ENCODE results near the gene ZMYM2. TPM values are rescaled to one million over a fixed set of nuclear protein-coding genes. Genes with fewer than 3 reads are reported as not detected.

Gene ZMYM2
- total and polyA plus RNA-seq, 10 of the 15 experiments (the other 5 are each of a cell fraction or from before 2014, with no cell fraction given), result 9.5 to 60.4 (median 34.6) TPM

DNA sequence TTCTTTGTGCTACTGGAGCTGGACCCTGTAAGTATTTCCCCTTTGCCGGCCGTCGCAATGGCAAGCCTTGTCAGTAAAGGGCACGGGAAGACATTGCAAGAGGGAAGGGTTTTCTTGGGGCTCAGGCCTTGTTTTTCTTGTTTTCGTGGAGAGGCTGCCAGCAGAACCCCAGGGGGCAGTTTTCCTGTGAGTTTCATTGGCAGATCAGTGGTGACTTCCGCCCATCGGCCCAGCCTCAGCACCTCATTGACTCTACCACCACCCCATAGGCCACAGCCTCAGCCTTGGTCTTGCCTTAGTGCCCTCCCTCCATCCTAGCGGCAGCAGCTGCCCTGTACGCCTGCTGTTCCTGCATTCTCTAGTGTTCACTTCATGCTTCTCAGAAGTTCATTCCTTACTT is 140.8 kb downstream of the ZMYM2 start:
- no peaks in the 10 kb centered on the region for H3K4me1 ChIP-seq (ENCODE audit: control insufficient read depth, insufficient read depth, low read length)
- ChIA-PET SMC1A (ENCODE audit: uncharacterized antibody, unreplicated experiment) (no interaction called here), CTCF (interaction anchor here (0.6 to 1.0 kb wide), 2 partner anchors 9 to 169 kb away, joined by 3 read pairs; no protein-coding TSS in a partner anchor), RAD21 (ENCODE audit: unreplicated experiment) (no interaction called here), POLR2A (no interaction called here)
- intact Hi-C loops (cut with micrococcal nuclease; ENCODE audit: unreplicated experiment), result no loop called here
- no peak overlapping the region for H2AFZ ChIP-seq (ENCODE audit: control insufficient read depth, low read depth, low read length)
- no peaks in the 10 kb centered on the region for H3K79me2 ChIP-seq (ENCODE audit: control insufficient read depth, insufficient read depth, low read length)
- H3K9me3 ChIP-seq (replicated peaks; ENCODE audit: control insufficient read depth, insufficient read depth, low read length), result no peaks in the 10 kb centered on the region
- H3K27ac ChIP-seq (ENCODE audit: control insufficient read depth, insufficient read depth), result no peak overlapping the region
- H3K27me3 ChIP-seq (replicated peaks in 1 of 2; ENCODE audit: control insufficient read depth in 2 of 2, insufficient read depth in 2 of 2, low read length in 1 of 2), result no peaks in the 10 kb centered on the region
- no peak overlapping the region for H3K9ac ChIP-seq (ENCODE audit: control insufficient read depth, insufficient read depth, low read length)
- H3K4me2 ChIP-seq (ENCODE audit: control insufficient read depth, insufficient read depth), result no peak overlapping the region
- no peaks in the 10 kb centered on the region; the same call in 1 of the 2 replicates for H4K20me1 ChIP-seq (ENCODE audit: control insufficient read depth, insufficient read depth)
- FAIRE-seq, result no peak
- TF ChIP-seq ZNF24 (IDR thresholded peaks at IDR 0.05) (no peak), NR2C2 (IDR thresholded peaks at IDR 0.05; ENCODE audit: borderline replicate concordance, control insufficient read depth, insufficient read length, low read depth) (no peak), JUNB (IDR thresholded peaks at IDR 0.05) (no peak), SMARCA5 (IDR thresholded peaks at IDR 0.05) (no peak), CBFB (IDR thresholded peaks at IDR 0.05; ENCODE audit: low read depth) (no peak), CBX3 (IDR thresholded peaks at IDR 0.05; ENCODE audit: borderline replicate concordance, low read depth) (no peak), CHD1 (IDR thresholded peaks at IDR 0.05; ENCODE audit: low read depth, low read length) (no peak), CREM (IDR thresholded peaks at IDR 0.05; ENCODE audit: low read depth) (no peak), BHLHE40 (IDR thresholded peaks at IDR 0.05; ENCODE audit: borderline replicate concordance in 1 of 2, low read depth in 2 of 2, low read length in 1 of 2) (no peak), CBX5 (IDR thresholded peaks at IDR 0.05; ENCODE audit: low read depth) (no peak)
- TF ChIP-seq, protein P1, sequence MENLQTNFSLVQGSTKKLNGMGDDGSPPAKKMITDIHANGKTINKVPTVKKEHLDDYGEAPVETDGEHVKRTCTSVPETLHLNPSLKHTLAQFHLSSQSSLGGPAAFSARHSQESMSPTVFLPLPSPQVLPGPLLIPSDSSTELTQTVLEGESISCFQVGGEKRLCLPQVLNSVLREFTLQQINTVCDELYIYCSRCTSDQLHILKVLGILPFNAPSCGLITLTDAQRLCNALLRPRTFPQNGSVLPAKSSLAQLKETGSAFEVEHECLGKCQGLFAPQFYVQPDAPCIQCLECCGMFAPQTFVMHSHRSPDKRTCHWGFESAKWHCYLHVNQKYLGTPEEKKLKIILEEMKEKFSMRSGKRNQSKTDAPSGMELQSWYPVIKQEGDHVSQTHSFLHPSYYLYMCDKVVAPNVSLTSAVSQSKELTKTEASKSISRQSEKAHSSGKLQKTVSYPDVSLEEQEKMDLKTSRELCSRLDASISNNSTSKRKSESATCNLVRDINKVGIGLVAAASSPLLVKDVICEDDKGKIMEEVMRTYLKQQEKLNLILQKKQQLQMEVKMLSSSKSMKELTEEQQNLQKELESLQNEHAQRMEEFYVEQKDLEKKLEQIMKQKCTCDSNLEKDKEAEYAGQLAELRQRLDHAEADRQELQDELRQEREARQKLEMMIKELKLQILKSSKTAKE (IDR thresholded peaks at IDR 0.05; ENCODE audit: low read depth, poor library complexity, severe bottlenecking), result no peak
- TF ChIP-seq, protein P2, sequence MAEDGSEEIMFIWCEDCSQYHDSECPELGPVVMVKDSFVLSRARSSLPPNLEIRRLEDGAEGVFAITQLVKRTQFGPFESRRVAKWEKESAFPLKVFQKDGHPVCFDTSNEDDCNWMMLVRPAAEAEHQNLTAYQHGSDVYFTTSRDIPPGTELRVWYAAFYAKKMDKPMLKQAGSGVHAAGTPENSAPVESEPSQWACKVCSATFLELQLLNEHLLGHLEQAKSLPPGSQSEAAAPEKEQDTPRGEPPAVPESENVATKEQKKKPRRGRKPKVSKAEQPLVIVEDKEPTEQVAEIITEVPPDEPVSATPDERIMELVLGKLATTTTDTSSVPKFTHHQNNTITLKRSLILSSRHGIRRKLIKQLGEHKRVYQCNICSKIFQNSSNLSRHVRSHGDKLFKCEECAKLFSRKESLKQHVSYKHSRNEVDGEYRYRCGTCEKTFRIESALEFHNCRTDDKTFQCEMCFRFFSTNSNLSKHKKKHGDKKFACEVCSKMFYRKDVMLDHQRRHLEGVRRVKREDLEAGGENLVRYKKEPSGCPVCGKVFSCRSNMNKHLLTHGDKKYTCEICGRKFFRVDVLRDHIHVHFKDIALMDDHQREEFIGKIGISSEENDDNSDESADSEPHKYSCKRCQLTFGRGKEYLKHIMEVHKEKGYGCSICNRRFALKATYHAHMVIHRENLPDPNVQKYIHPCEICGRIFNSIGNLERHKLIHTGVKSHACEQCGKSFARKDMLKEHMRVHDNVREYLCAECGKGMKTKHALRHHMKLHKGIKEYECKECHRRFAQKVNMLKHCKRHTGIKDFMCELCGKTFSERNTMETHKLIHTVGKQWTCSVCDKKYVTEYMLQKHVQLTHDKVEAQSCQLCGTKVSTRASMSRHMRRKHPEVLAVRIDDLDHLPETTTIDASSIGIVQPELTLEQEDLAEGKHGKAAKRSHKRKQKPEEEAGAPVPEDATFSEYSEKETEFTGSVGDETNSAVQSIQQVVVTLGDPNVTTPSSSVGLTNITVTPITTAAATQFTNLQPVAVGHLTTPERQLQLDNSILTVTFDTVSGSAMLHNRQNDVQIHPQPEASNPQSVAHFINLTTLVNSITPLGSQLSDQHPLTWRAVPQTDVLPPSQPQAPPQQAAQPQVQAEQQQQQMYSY (CRISPR knock-in tag; IDR thresholded peaks at IDR 0.05), result no peak
- TF ChIP-seq, protein P3, sequence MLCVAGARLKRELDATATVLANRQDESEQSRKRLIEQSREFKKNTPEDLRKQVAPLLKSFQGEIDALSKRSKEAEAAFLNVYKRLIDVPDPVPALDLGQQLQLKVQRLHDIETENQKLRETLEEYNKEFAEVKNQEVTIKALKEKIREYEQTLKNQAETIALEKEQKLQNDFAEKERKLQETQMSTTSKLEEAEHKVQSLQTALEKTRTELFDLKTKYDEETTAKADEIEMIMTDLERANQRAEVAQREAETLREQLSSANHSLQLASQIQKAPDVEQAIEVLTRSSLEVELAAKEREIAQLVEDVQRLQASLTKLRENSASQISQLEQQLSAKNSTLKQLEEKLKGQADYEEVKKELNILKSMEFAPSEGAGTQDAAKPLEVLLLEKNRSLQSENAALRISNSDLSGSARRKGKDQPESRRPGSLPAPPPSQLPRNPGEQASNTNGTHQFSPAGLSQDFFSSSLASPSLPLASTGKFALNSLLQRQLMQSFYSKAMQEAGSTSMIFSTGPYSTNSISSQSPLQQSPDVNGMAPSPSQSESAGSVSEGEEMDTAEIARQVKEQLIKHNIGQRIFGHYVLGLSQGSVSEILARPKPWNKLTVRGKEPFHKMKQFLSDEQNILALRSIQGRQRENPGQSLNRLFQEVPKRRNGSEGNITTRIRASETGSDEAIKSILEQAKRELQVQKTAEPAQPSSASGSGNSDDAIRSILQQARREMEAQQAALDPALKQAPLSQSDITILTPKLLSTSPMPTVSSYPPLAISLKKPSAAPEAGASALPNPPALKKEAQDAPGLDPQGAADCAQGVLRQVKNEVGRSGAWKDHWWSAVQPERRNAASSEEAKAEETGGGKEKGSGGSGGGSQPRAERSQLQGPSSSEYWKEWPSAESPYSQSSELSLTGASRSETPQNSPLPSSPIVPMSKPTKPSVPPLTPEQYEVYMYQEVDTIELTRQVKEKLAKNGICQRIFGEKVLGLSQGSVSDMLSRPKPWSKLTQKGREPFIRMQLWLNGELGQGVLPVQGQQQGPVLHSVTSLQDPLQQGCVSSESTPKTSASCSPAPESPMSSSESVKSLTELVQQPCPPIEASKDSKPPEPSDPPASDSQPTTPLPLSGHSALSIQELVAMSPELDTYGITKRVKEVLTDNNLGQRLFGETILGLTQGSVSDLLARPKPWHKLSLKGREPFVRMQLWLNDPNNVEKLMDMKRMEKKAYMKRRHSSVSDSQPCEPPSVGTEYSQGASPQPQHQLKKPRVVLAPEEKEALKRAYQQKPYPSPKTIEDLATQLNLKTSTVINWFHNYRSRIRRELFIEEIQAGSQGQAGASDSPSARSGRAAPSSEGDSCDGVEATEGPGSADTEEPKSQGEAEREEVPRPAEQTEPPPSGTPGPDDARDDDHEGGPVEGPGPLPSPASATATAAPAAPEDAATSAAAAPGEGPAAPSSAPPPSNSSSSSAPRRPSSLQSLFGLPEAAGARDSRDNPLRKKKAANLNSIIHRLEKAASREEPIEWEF (IDR thresholded peaks at IDR 0.05; ENCODE audit: insufficient replicate concordance, low read depth, low read length), result no peak
- no TSS peak for BruUV-seq (replicated peaks)
- in situ Hi-C loops (cut with MboI), result no loop called here
- 67% methylated on average over 9 of the region's 9 CpGs for WGBS (ENCODE audit: insufficient coverage, insufficient replicate concordance, low lambda C conversion rate, missing lambda C conversion rate)
- DNase-seq (ENCODE audit: low read depth, low spot score), result no peak
- no peak overlapping the region for H3K4me3 ChIP-seq
- H3K36me3 ChIP-seq (ENCODE audit: control insufficient read depth in 2 of 2, insufficient read depth in 2 of 2, low read length in 1 of 2), result no peaks in the 10 kb centered on the region
- no peak for ATAC-seq
